ENCODE measurements around the gene GNG14. TPM values are rescaled to one million over a fixed set of nuclear protein-coding genes. Genes with fewer than 3 reads are reported as not detected.

The GNG14 gene
- total and polyA plus RNA-seq, 2 of the 13 experiments (the other 11 are each of a cell fraction or from before 2014, with no cell fraction given) = not detected

DNA sequence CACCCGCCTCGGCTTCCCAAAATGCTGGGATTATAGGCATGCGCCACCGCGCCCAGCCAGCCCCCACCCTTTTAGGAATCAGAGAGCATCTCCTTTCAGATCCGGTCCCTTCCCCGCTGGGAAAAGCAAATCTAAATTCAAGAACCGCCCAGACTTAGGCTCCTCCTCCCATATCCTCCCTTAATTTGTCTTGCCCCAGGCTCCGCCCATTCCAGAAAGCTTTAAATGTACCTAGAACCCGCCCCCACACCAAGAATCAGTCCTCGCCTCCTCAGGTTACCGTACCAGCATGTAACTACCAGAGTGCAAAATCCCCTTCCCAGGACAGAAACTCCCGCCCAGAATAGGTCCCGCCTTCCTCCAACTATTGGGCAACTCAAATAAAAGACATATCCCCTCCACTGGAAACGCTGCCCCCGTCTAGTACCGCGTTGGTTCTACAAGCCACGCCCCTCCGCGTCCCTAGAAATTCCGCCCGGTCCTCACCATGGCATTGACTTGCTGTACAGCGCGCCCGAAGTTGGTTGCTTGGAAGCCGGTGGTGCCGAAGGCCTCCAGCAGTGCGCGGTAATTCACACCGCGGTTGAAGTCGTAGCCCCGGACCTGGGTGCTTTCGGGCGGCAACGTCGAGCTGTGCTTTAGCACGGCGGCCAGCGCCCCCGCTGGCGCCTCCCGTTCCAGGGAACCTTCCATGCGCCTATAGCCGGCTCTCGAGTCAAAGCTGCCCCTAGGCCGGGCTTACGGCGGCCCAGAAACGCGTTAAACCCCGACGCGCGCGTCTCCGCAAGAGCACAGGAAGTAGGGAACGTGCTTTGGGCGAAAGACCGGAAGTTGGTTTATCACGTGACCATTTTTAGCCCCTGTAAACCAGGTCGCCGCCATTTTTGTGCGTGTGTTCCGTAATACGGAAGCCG lies 6.5 kb upstream of the GNG14 start, which contains the start of gene DHPS (continued):
- TF ChIP-seq, protein P1, sequence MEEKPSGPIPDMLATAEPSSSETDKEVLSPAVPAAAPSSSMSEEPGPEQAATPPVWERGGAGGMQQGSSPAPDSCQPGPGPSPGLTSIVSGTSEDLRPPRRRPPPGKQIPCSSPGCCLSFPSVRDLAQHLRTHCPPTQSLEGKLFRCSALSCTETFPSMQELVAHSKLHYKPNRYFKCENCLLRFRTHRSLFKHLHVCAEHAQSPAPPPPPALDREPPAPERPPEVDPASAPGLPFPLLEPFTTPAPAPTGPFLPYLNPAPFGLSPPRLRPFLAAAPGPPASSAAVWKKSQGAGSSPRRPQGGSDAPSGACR (CRISPR knock-in tag; IDR thresholded peaks at IDR 0.05) = peak; percentile 33; the same call in 1 of the 2 replicates
- TF ChIP-seq ZFP62 (CRISPR knock-in tag; IDR thresholded peaks at IDR 0.05) (no peak), NR2F2 (IDR thresholded peaks at IDR 0.05; ENCODE audit: borderline replicate concordance, low read depth) (no peak; the same call in 1 of the 2 replicates), YEATS2 (CRISPR knock-in tag; IDR thresholded peaks at IDR 0.05; ENCODE audit: borderline replicate concordance) (peak; percentile 81; the same call in 1 of the 2 replicates), HNRNPH1 (optimal IDR thresholded peaks at IDR 0.05; ENCODE audit: low read depth, low read length) (no peak), ZSCAN30 (CRISPR knock-in tag; IDR thresholded peaks at IDR 0.05) (no peak), ZNF766 (CRISPR knock-in tag; IDR thresholded peaks at IDR 0.05; ENCODE audit: borderline replicate concordance) (no peak), CAMTA2 (CRISPR knock-in tag; IDR thresholded peaks at IDR 0.05; ENCODE audit: borderline replicate concordance) (no peak), ZNF776 (CRISPR knock-in tag; IDR thresholded peaks at IDR 0.05) (peak; percentile 59; the same call in 1 of the 2 replicates), CEBPG (CRISPR knock-in tag; IDR thresholded peaks at IDR 0.05) (peak; percentile 91), JARID2 (CRISPR knock-in tag; IDR thresholded peaks at IDR 0.05; ENCODE audit: insufficient replicate concordance) (no peak), HDAC1 (CRISPR knock-in tag; IDR thresholded peaks at IDR 0.05) (peak; percentile 84), FIP1L1 (IDR thresholded peaks at IDR 0.05; ENCODE audit: borderline replicate concordance, insufficient read depth, low read depth, low read length) (0 out of 2 replicates have a peak, but pooled peaks have one; percentile 64), RNF219 (CRISPR knock-in tag; IDR thresholded peaks at IDR 0.05) (no peak), DNMT3B (CRISPR knock-in tag; conservative IDR thresholded peaks at IDR 0.05) (peak; percentile 84; the same call in 1 of the 2 replicates), GMEB1 (CRISPR knock-in tag; IDR thresholded peaks at IDR 0.05; ENCODE audit: borderline replicate concordance) (peak; percentile 81; the same call in 1 of the 2 replicates)
- TF ChIP-seq, protein P2, sequence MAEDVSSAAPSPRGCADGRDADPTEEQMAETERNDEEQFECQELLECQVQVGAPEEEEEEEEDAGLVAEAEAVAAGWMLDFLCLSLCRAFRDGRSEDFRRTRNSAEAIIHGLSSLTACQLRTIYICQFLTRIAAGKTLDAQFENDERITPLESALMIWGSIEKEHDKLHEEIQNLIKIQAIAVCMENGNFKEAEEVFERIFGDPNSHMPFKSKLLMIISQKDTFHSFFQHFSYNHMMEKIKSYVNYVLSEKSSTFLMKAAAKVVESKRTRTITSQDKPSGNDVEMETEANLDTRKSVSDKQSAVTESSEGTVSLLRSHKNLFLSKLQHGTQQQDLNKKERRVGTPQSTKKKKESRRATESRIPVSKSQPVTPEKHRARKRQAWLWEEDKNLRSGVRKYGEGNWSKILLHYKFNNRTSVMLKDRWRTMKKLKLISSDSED (CRISPR knock-in tag; IDR thresholded peaks at IDR 0.05) = peak; percentile 39; the same call in 1 of the 2 replicates
- TF ChIP-seq, protein P3, sequence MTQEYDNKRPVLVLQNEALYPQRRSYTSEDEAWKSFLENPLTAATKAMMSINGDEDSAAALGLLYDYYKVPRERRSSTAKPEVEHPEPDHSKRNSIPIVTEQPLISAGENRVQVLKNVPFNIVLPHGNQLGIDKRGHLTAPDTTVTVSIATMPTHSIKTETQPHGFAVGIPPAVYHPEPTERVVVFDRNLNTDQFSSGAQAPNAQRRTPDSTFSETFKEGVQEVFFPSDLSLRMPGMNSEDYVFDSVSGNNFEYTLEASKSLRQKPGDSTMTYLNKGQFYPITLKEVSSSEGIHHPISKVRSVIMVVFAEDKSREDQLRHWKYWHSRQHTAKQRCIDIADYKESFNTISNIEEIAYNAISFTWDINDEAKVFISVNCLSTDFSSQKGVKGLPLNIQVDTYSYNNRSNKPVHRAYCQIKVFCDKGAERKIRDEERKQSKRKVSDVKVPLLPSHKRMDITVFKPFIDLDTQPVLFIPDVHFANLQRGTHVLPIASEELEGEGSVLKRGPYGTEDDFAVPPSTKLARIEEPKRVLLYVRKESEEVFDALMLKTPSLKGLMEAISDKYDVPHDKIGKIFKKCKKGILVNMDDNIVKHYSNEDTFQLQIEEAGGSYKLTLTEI (CRISPR knock-in tag; conservative IDR thresholded peaks at IDR 0.05) = no peak
- TF ChIP-seq, protein P4, sequence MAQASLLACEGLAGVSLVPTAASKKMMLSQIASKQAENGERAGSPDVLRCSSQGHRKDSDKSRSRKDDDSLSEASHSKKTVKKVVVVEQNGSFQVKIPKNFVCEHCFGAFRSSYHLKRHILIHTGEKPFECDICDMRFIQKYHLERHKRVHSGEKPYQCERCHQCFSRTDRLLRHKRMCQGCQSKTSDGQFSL (CRISPR knock-in tag; IDR thresholded peaks at IDR 0.05) = no peak
